ENCODE data around the gene TMX3.

Gene TMX3, protein sequence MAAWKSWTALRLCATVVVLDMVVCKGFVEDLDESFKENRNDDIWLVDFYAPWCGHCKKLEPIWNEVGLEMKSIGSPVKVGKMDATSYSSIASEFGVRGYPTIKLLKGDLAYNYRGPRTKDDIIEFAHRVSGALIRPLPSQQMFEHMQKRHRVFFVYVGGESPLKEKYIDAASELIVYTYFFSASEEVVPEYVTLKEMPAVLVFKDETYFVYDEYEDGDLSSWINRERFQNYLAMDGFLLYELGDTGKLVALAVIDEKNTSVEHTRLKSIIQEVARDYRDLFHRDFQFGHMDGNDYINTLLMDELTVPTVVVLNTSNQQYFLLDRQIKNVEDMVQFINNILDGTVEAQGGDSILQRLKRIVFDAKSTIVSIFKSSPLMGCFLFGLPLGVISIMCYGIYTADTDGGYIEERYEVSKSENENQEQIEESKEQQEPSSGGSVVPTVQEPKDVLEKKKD

GRCh38 chr18:68714712-68715496 is at the start of gene TMX3:
TMX3 (minus strand) TSS chr18:68715108; CDS start chr18:68714981, 127 bp downstream.
- Histone ChIP-seq H3K4me2 (peak within 1 kb of the TSS; percentile 84 to 96 (median 90)), H3K9me3 (replicated peaks in 1 of 11) (peaks cover 0 to 4% (median 0%) of the 10 kb centered on the region in 11 experiments; a peak in 1 of 22 replicates), H3K27me3 (no peaks in the 10 kb centered on the region), H3K36me3 (peaks cover 29 to 38% (median 31%) of the 10 kb centered on the region in 11 experiments), H3K4me1 (peaks cover 22 to 35% (median 29%) of the 10 kb centered on the region in 10 experiments), H3K9ac (peak within 1 kb of the TSS; percentile 91 to 96 (median 94)), H3K4me3 (peak within 1 kb of the TSS; percentile 94 to 100 (median 97)), H3K27ac (peak within 1 kb of the TSS; percentile 82 to 95 (median 90)), H4K20me1 (peaks cover 0 to 36% (median 26%) of the 10 kb centered on the region in 11 experiments; a peak in 19 of 22 replicates)
- no peak for TF ChIP-seq Cebpa-rat (IDR thresholded peaks at IDR 0.05)

- TF ChIP-seq Cebpa-rat (IDR thresholded peaks at IDR 0.05) = no peak
- peak overlapping the region in 4 of 11 experiments; percentile 62 to 70 (median 63); a peak in 5 of 22 replicates for H3K4me2 ChIP-seq
- H3K9me3 ChIP-seq (replicated peaks in 1 of 11) = peaks cover 0 to 9% (median 8%) of the 10 kb centered on the region in 11 experiments; a peak in 6 of 22 replicates
- H3K27me3 ChIP-seq = no peaks in the 10 kb centered on the region
- H3K4me3 ChIP-seq = no peak overlapping the region
- H3K4me1 ChIP-seq = peaks cover 5 to 25% (median 12%) of the 10 kb centered on the region in 10 experiments; a peak in 15 of 20 replicates
- H3K36me3 ChIP-seq = no peaks in the 10 kb centered on the region
- peak overlapping the region in 4 of 11 experiments; percentile 6 to 71 (median 48); a peak in 6 of 22 replicates for H3K27ac ChIP-seq
- H4K20me1 ChIP-seq = no peaks in the 10 kb centered on the region
- no peak overlapping the region for H3K9ac ChIP-seq
Observed at GRCh38 chr18:68764016-68764415, 49.1 kb upstream of the TMX3 start.

DNA sequence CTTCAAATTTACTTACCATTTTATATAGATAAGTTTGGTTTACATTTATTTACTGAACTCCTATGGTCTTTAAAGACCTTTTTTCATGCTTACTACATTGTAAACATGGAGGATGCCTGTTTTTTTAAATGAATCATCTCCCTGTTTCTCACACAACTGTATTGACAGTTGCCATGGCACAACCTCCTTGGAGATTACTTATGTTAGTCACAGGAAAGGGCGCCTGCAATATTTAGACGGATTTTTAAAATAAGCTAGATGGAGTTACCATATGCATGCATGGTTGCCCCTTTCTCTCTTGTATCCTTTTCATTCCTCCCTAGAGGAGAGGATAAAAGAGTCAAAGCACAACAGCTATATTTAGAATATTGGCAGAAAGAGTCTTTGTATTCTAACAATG is 48.2 kb upstream of the TMX3 start:
- Histone ChIP-seq H3K4me1 (peaks cover 5 to 25% (median 12%) of the 10 kb centered on the region in 10 experiments; a peak in 15 of 20 replicates), H3K36me3 (no peaks in the 10 kb centered on the region), H3K27me3 (no peaks in the 10 kb centered on the region), H3K9me3 (replicated peaks in 1 of 11) (peaks cover 0 to 10% (median 8%) of the 10 kb centered on the region in 11 experiments; a peak in 6 of 22 replicates), H3K9ac (no peak overlapping the region; a peak in 1 of 22 replicates), H3K4me2 (peak overlapping the region in 8 of 11 experiments; percentile 35 to 70 (median 62); a peak in 16 of 22 replicates), H3K4me3 (no peak overlapping the region), H4K20me1 (no peaks in the 10 kb centered on the region), H3K27ac (peak overlapping the region in 5 of 11 experiments; percentile 41 to 78 (median 51); a peak in 7 of 22 replicates)
- peak in 1 of 11 experiments; percentile 74; a peak in 2 of 22 replicates for TF ChIP-seq Cebpa-rat (IDR thresholded peaks at IDR 0.05)

DNA sequence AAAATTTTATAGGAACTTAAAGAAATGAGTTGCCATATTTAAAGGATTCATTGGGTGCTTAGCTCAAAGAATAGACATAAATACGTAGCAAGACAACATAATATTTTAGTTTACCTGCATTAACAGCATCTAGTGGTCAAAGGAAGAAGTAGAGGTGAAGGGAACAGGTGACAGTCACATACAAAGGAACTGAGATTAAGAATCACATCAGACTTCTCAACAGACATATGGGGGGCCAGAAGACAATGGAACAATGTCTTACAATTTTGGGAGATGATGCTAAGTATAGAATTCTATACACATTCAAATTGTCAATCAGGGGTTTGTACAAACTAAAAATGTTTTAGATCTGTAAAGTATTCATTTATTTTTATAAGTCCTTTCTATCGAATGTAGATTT is 44.4 kb upstream of the TMX3 start:
- no peak for TF ChIP-seq Cebpa-rat (IDR thresholded peaks at IDR 0.05)
- H3K4me2 ChIP-seq = no peak overlapping the region
- peaks cover 0 to 10% (median 8%) of the 10 kb centered on the region in 11 experiments; a peak in 6 of 22 replicates for H3K9me3 ChIP-seq (replicated peaks in 1 of 11)
- H4K20me1 ChIP-seq = no peaks in the 10 kb centered on the region
- H3K27me3 ChIP-seq = no peaks in the 10 kb centered on the region
- H3K4me1 ChIP-seq = peaks cover 5 to 25% (median 12%) of the 10 kb centered on the region in 10 experiments; a peak in 15 of 20 replicates
- H3K4me3 ChIP-seq = no peak overlapping the region
- no peak overlapping the region for H3K9ac ChIP-seq
- no peak overlapping the region for H3K27ac ChIP-seq
- H3K36me3 ChIP-seq = no peaks in the 10 kb centered on the region

GRCh38 chr18:68757126-68757525 is 42.2 kb upstream of the TMX3 start:
- no peaks in the 10 kb centered on the region for H3K36me3 ChIP-seq
- H3K4me3 ChIP-seq = no peak overlapping the region
- no peak overlapping the region for H3K27ac ChIP-seq
- no peaks in the 10 kb centered on the region for H4K20me1 ChIP-seq
- no peak overlapping the region for H3K9ac ChIP-seq
- peaks cover 0 to 4% (median 0%) of the 10 kb centered on the region in 10 experiments; a peak in 7 of 20 replicates for H3K4me1 ChIP-seq
- no peak for TF ChIP-seq Cebpa-rat (IDR thresholded peaks at IDR 0.05)
- no peaks in the 10 kb centered on the region for H3K27me3 ChIP-seq
- no peak overlapping the region for H3K4me2 ChIP-seq
- H3K9me3 ChIP-seq (replicated peaks in 1 of 11) = peaks cover 0 to 10% (median 8%) of the 10 kb centered on the region in 11 experiments; a peak in 6 of 22 replicates

GRCh38 chr18:68742206-68742605 is 27.3 kb upstream of the TMX3 start:
- no peak for TF ChIP-seq Cebpa-rat (IDR thresholded peaks at IDR 0.05)
- H3K4me1 ChIP-seq = no peaks in the 10 kb centered on the region
- no peaks in the 10 kb centered on the region for H3K36me3 ChIP-seq
- H3K27me3 ChIP-seq = no peaks in the 10 kb centered on the region
- no peaks in the 10 kb centered on the region; a peak in 1 of 22 replicates for H4K20me1 ChIP-seq
- H3K27ac ChIP-seq = no peak overlapping the region
- no peak overlapping the region for H3K4me2 ChIP-seq
- no peak overlapping the region for H3K9ac ChIP-seq
- no peak overlapping the region for H3K4me3 ChIP-seq
- no peaks in the 10 kb centered on the region for H3K9me3 ChIP-seq (replicated peaks in 1 of 11)

DNA sequence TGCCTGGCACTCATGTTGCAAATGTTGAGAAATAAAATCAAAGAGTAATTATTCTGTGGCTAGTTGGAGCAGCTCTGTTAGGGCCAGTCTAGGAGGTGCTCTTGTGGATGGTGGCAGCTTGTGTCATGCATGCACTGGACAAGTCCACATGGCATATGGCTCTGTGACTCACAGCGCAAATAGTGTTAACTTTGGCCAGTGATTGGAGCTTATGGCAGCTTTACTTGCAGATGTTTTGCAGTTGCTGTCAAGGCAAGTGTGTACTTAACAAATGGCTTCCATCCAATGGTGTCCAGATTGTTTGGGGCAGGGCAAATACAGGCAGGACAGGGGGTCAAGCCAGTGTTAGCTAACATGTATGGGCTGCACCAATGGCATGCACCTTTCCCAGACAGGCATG is 26.1 kb upstream of the TMX3 start:
- Histone ChIP-seq H3K9ac (no peak overlapping the region), H3K9me3 (replicated peaks in 1 of 11) (no peaks in the 10 kb centered on the region), H3K4me1 (no peaks in the 10 kb centered on the region), H4K20me1 (no peaks in the 10 kb centered on the region; a peak in 1 of 22 replicates), H3K36me3 (no peaks in the 10 kb centered on the region), H3K4me2 (no peak overlapping the region), H3K27ac (no peak overlapping the region), H3K4me3 (no peak overlapping the region), H3K27me3 (no peaks in the 10 kb centered on the region)
- no peak for TF ChIP-seq Cebpa-rat (IDR thresholded peaks at IDR 0.05)

DNA sequence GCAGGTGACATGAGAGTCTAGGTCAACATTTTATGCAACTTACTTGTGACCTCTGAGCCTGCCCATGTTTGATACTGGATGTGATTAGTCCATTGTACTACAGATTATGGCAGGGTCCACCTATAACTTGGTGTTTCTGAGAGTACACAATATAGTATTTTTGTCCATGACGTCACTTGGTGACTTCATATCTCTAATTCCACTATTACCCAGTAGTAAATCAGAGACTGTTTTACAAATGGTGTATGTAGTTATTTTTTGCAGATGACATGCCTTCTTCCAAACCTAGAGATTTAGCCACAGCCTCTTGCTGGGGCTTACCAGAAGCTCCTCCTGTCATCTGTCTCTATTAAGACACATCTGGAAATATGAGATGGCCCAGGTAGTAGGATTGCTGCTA is 24.6 kb upstream of the TMX3 start:
- Histone ChIP-seq H3K4me2 (no peak overlapping the region), H3K36me3 (no peaks in the 10 kb centered on the region), H3K4me1 (no peaks in the 10 kb centered on the region), H3K27ac (no peak overlapping the region), H3K27me3 (no peaks in the 10 kb centered on the region), H3K9ac (no peak overlapping the region), H4K20me1 (no peaks in the 10 kb centered on the region; a peak in 1 of 22 replicates), H3K4me3 (no peak overlapping the region), H3K9me3 (replicated peaks in 1 of 11) (no peaks in the 10 kb centered on the region)
- TF ChIP-seq Cebpa-rat (IDR thresholded peaks at IDR 0.05) = no peak

DNA sequence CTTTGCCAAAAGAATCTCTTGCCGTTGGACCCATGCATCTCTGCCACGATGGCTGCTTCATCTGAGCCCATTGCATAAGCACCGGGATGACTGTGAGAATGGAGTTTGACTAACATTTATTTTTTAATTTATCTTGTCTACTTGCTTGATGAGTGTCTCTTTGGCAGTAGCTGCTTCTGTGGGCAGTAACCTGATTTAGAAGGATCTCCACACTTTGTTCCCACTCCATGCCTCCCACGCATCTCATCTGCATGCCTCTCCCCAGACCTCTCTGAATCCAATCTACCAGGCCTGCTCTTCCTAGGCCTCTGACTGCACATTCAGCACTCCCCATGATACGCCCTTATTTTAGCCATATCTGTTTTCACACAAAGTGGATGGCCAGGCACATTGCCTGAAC is 23.7 kb upstream of the TMX3 start:
- Histone ChIP-seq H3K27ac (no peak overlapping the region), H3K9ac (no peak overlapping the region), H3K4me1 (no peaks in the 10 kb centered on the region), H3K9me3 (replicated peaks in 1 of 11) (no peaks in the 10 kb centered on the region), H3K4me3 (no peak overlapping the region), H3K4me2 (no peak overlapping the region), H4K20me1 (no peaks in the 10 kb centered on the region; a peak in 1 of 22 replicates), H3K36me3 (no peaks in the 10 kb centered on the region), H3K27me3 (no peaks in the 10 kb centered on the region)
- TF ChIP-seq Cebpa-rat (IDR thresholded peaks at IDR 0.05) = no peak
